HFFc6 (cell line): Measurements from ENCODE around the gene RAP1GAP2. TPM values are rescaled to one million over a fixed set of nuclear protein-coding genes. Genes with fewer than 3 reads are reported as not detected.

Source experiments
- DNase-seq: peaks from one replicate; pipeline ENCODE4 v3.0.0-alpha.2; 2018
- H3K27ac Mint-ChIP-seq: 2 replicates; pipeline ENCODE4 v1.8.0; 2020; ENCODE audit warnings: mild to moderate bottlenecking, mixed read lengths
- H3K27me3 Mint-ChIP-seq: 2 replicates; pipeline ENCODE4 v1.8.0; 2021; ENCODE audit warnings: mild to moderate bottlenecking, moderate library complexity, mixed read lengths; ENCODE audit not compliant: insufficient read depth
- H3K36me3 Mint-ChIP-seq: 2 replicates; pipeline ENCODE4 v1.8.0; 2021; ENCODE audit warnings: low read depth, mixed read lengths
- H3K4me1 Mint-ChIP-seq: 2 replicates; pipeline ENCODE4 v1.8.0; 2020; ENCODE audit warnings: low read depth, mixed read lengths
- H3K4me3 Mint-ChIP-seq: 2 replicates; pipeline ENCODE4 v1.8.0; 2020; ENCODE audit warnings: mild to moderate bottlenecking, moderate library complexity, mixed read lengths
- H3K9me3 Mint-ChIP-seq: 2 replicates; pipeline ENCODE4 v1.8.0; 2020; ENCODE audit warnings: mild to moderate bottlenecking, mixed read lengths
- CTCF ChIP-seq: fragments of 200-600 bp; sonication (generic); IDR thresholded peaks from 2 replicates; pipeline ENCODE4 v1.5.0; 2021; ENCODE audit warnings: antibody characterized with exemption, mild to moderate bottlenecking
- total RNA-seq, 6 experiments: library from RNA; stranded (reverse); fragmentation: NEBNext Ultra II Directional; extraction: Animal tissue kit (Norgen Biotek cat#: 25700); gene quantifications; 2 replicates in 1 of 6; 3 replicates in 5 of 6; pipeline ENCODE4 v1.2.3, GENCODE V29; 2021

Gene RAP1GAP2
- total RNA-seq, 6 experiments from 2014 or later, result 7.9 to 27.4 (median 23.9) TPM

- TF ChIP-seq CTCF, result no peak
- Mint-ChIP-seq H3K27ac (no peak overlapping the region), H3K4me1 (peaks cover 7% of the 10 kb centered on the region; the same call in 1 of the 2 replicates), H3K4me3 (no peak overlapping the region), H3K36me3 (peaks cover 28% of the 10 kb centered on the region), H3K9me3 (peaks cover 23% of the 10 kb centered on the region), H3K27me3 (no peaks in the 10 kb centered on the region; the same call in 1 of the 2 replicates)
- no peak for DNase-seq
Observed at GRCh38 chr17:3017936-3018335, 221.7 kb downstream of the RAP1GAP2 start.

GRCh38 chr17:3019761-3020160, 223.5 kb downstream of the RAP1GAP2 start:
- Mint-ChIP-seq H3K4me1 (peaks cover 7% of the 10 kb centered on the region; the same call in 1 of the 2 replicates), H3K36me3 (peaks cover 42% of the 10 kb centered on the region), H3K27ac (no peak overlapping the region), H3K27me3 (no peaks in the 10 kb centered on the region; the same call in 1 of the 2 replicates), H3K9me3 (peaks cover 33% of the 10 kb centered on the region), H3K4me3 (no peak overlapping the region)
- DNase-seq, result no peak
- TF ChIP-seq CTCF, result no peak

- Mint-ChIP-seq H3K36me3 (peaks cover 42% of the 10 kb centered on the region), H3K27me3 (no peaks in the 10 kb centered on the region; the same call in 1 of the 2 replicates), H3K4me3 (no peak overlapping the region), H3K27ac (no peak overlapping the region), H3K4me1 (peaks cover 7% of the 10 kb centered on the region; the same call in 1 of the 2 replicates), H3K9me3 (peaks cover 33% of the 10 kb centered on the region)
- no peak for DNase-seq
- no peak for TF ChIP-seq CTCF
Observed at GRCh38 chr17:3020381-3020780, 224.1 kb downstream of the RAP1GAP2 start.

- no peaks in the 10 kb centered on the region for H3K27me3 Mint-ChIP-seq
- no peak overlapping the region for H3K27ac Mint-ChIP-seq
- no peak for DNase-seq
- H3K4me1 Mint-ChIP-seq, result no peaks in the 10 kb centered on the region
- no peak overlapping the region for H3K4me3 Mint-ChIP-seq
- peaks cover 33% of the 10 kb centered on the region for H3K9me3 Mint-ChIP-seq
- peaks cover 42% of the 10 kb centered on the region for H3K36me3 Mint-ChIP-seq
- no peak for TF ChIP-seq CTCF
Observed at GRCh38 chr17:3022197-3022596, 226.0 kb downstream of the RAP1GAP2 start.

GRCh38 chr17:3024346-3024745, 228.1 kb downstream of the RAP1GAP2 start:
- Mint-ChIP-seq H3K27ac (no peak overlapping the region), H3K36me3 (peaks cover 48% of the 10 kb centered on the region), H3K9me3 (peaks cover 33% of the 10 kb centered on the region), H3K4me3 (no peak overlapping the region), H3K27me3 (no peaks in the 10 kb centered on the region), H3K4me1 (peaks cover 4% of the 10 kb centered on the region; the same call in 1 of the 2 replicates)
- DNase-seq, result no peak
- no peak for TF ChIP-seq CTCF
